Osteoblast (primary cell): ENCODE results near the gene C19orf85. TPM values are rescaled to one million over a fixed set of nuclear protein-coding genes. Genes with fewer than 3 reads are reported as not detected.

Experiments
- DNase-seq: peaks from one replicate; pipeline ENCODE4 v3.0.0; 2011; ENCODE audit warnings: low spot score, mixed read lengths; ENCODE audit not compliant: insufficient read length; ENCODE audit errors: missing footprints
- H2AFZ ChIP-seq: 2 replicates; pipeline ENCODE4 v1.6.0; 2011; ENCODE audit warnings: mild to moderate bottlenecking, low read length
- H3K27ac ChIP-seq: 2 replicates; pipeline ENCODE4 v1.5.1; 2011; ENCODE audit warnings: mild to moderate bottlenecking, low read depth, low read length, moderate library complexity
- H3K27me3 ChIP-seq: 2 replicates; pipeline ENCODE4 v1.6.0; 2012; ENCODE audit warnings: mild to moderate bottlenecking, control low read depth, inconsistent platforms, low read length, moderate library complexity; ENCODE audit not compliant: insufficient read depth
- H3K36me3 ChIP-seq: 2 replicates; pipeline ENCODE4 v1.5.1; 2011; ENCODE audit warnings: mild to moderate bottlenecking, low read length, control low read depth, moderate library complexity; ENCODE audit not compliant: insufficient read depth
- H3K4me1 ChIP-seq: 2 replicates; pipeline ENCODE4 v1.5.1; 2011; ENCODE audit warnings: mild to moderate bottlenecking, low read length, control low read depth, moderate library complexity; ENCODE audit not compliant: insufficient read depth
- H3K4me2 ChIP-seq: 2 replicates; pipeline ENCODE4 v1.6.0; 2011; ENCODE audit warnings: mild to moderate bottlenecking, low read length; ENCODE audit not compliant: insufficient read depth
- H3K4me3 ChIP-seq: fragments of 200-600 bp; sonication (generic); 3 replicates; pipeline ENCODE4 v1.5.1; 2012; ENCODE audit warnings: mild to moderate bottlenecking, low read length, inconsistent platforms; ENCODE audit not compliant: insufficient read depth
- H3K79me2 ChIP-seq: 2 replicates; pipeline ENCODE4 v1.6.0; 2012; ENCODE audit warnings: mild to moderate bottlenecking, low read length, control low read depth, inconsistent platforms; ENCODE audit not compliant: insufficient read depth
- H3K9me3 ChIP-seq: 2 replicates; pipeline ENCODE4 v1.5.1; 2011; ENCODE audit warnings: low read depth, low read length, control low read depth
- H4K20me1 ChIP-seq: 2 replicates; pipeline ENCODE4 v1.6.0; 2012; ENCODE audit warnings: mild to moderate bottlenecking, low read length, control low read depth; ENCODE audit not compliant: insufficient read depth
- CTCF ChIP-seq: IDR thresholded peaks from 2 replicates; pipeline ENCODE4 v1.5.1; 2011; ENCODE audit warnings: mild to moderate bottlenecking, low read depth, low read length, moderate library complexity; ENCODE audit errors: extremely low read depth
- total RNA-seq: library from RNA; depleted of rRNA; stranded (reverse); fragments of >200 nt; gene quantifications from 2 replicates; pipeline ENCODE4 v1.2.3, GENCODE V29; 2012

The C19orf85 gene
- total RNA-seq, 1 donor = not detected

- Histone ChIP-seq H3K36me3 (no peaks in the 10 kb centered on the region), H3K79me2 (peaks cover 20% of the 10 kb centered on the region), H3K27ac (peak overlapping the region; percentile 85), H3K4me2 (no peak overlapping the region), H3K4me3 (no peak overlapping the region), H3K9me3 (no peaks in the 10 kb centered on the region), H2AFZ (peak overlapping the region; percentile 37), H3K27me3 (no peaks in the 10 kb centered on the region), H4K20me1 (no peaks in the 10 kb centered on the region), H3K4me1 (peaks cover 32% of the 10 kb centered on the region)
- DNase-seq = no peak
- TF ChIP-seq CTCF = no peak
Observed at GRCh38 chr19:55474269-55475265, 10.0 kb upstream of the C19orf85 start.

GRCh38 chr19:55473225-55474012 lies 8.9 kb upstream of the C19orf85 start:
- H3K27ac ChIP-seq = peak overlapping the region; percentile 85
- peak; percentile 90 for DNase-seq
- peaks cover 9% of the 10 kb centered on the region for H3K79me2 ChIP-seq
- no peaks in the 10 kb centered on the region for H3K9me3 ChIP-seq
- no peaks in the 10 kb centered on the region for H4K20me1 ChIP-seq
- H2AFZ ChIP-seq = no peak overlapping the region
- H3K4me3 ChIP-seq = no peak overlapping the region
- H3K4me1 ChIP-seq = peaks cover 32% of the 10 kb centered on the region
- H3K36me3 ChIP-seq = no peaks in the 10 kb centered on the region
- H3K4me2 ChIP-seq = no peak overlapping the region
- no peak for TF ChIP-seq CTCF
- H3K27me3 ChIP-seq = no peaks in the 10 kb centered on the region

- Histone ChIP-seq H3K36me3 (no peaks in the 10 kb centered on the region), H3K27ac (peak overlapping the region; percentile 85), H3K27me3 (no peaks in the 10 kb centered on the region), H3K4me1 (peaks cover 34% of the 10 kb centered on the region), H3K79me2 (no peaks in the 10 kb centered on the region), H3K4me3 (no peak overlapping the region), H3K4me2 (peak overlapping the region; percentile 28), H2AFZ (peak overlapping the region; percentile 62), H3K9me3 (no peaks in the 10 kb centered on the region), H4K20me1 (no peaks in the 10 kb centered on the region)
- peak; percentile 96 for DNase-seq
- no peak for TF ChIP-seq CTCF
Observed at GRCh38 chr19:55472463-55472862, 7.9 kb upstream of the C19orf85 start.

- no peak for DNase-seq
- H3K4me1 ChIP-seq = peaks cover 39% of the 10 kb centered on the region
- no peak for TF ChIP-seq CTCF
- no peak overlapping the region for H2AFZ ChIP-seq
- H3K9me3 ChIP-seq = no peaks in the 10 kb centered on the region
- H3K4me3 ChIP-seq = no peak overlapping the region
- no peaks in the 10 kb centered on the region for H4K20me1 ChIP-seq
- H3K27me3 ChIP-seq = no peaks in the 10 kb centered on the region
- H3K27ac ChIP-seq = no peak overlapping the region
- H3K79me2 ChIP-seq = no peaks in the 10 kb centered on the region
- no peak overlapping the region for H3K4me2 ChIP-seq
- H3K36me3 ChIP-seq = no peaks in the 10 kb centered on the region
Observed at GRCh38 chr19:55471266-55471665, 6.7 kb upstream of the C19orf85 start.
